Neural cell (in vitro differentiated cells): ENCODE results near the gene FGF11.

Source experiments
- EZH2 ChIP-seq: fragments of 200-600, 300-800 bp; shearing (Covaris generic), sonication (generic); IDR thresholded peaks from 2 replicates; pipeline ENCODE4 v1.6.1; 2014; ENCODE audit warnings: antibody characterized with exemption, low read length, borderline replicate concordance, mild to moderate bottlenecking; ENCODE audit not compliant: insufficient read depth, poor library complexity, severe bottlenecking
- POLR2AphosphoS5 ChIP-seq: IDR thresholded peaks from 2 replicates; pipeline ENCODE4 v1.6.1; 2012
- RAD21 ChIP-seq: fragments of 450-650 bp; conservative IDR thresholded peaks from 2 replicates; pipeline ENCODE4 v1.6.1; 2014; ENCODE audit warnings: antibody characterized with exemption, mild to moderate bottlenecking, moderate library complexity
- SMC3 ChIP-seq: fragments of 450-650 bp; conservative IDR thresholded peaks from 2 replicates; pipeline ENCODE4 v1.6.1; 2014; ENCODE audit warnings: antibody characterized with exemption, mild to moderate bottlenecking, moderate library complexity; ENCODE audit not compliant: poor library complexity
- TF ChIP-seq, protein P1 (sequence below): fragments of 450-650 bp; IDR thresholded peaks from 2 replicates; pipeline ENCODE4 v1.5.1; 2014; ENCODE audit warnings: antibody characterized with exemption, mild to moderate bottlenecking, moderate library complexity; ENCODE audit not compliant: poor library complexity, severe bottlenecking

DNA sequence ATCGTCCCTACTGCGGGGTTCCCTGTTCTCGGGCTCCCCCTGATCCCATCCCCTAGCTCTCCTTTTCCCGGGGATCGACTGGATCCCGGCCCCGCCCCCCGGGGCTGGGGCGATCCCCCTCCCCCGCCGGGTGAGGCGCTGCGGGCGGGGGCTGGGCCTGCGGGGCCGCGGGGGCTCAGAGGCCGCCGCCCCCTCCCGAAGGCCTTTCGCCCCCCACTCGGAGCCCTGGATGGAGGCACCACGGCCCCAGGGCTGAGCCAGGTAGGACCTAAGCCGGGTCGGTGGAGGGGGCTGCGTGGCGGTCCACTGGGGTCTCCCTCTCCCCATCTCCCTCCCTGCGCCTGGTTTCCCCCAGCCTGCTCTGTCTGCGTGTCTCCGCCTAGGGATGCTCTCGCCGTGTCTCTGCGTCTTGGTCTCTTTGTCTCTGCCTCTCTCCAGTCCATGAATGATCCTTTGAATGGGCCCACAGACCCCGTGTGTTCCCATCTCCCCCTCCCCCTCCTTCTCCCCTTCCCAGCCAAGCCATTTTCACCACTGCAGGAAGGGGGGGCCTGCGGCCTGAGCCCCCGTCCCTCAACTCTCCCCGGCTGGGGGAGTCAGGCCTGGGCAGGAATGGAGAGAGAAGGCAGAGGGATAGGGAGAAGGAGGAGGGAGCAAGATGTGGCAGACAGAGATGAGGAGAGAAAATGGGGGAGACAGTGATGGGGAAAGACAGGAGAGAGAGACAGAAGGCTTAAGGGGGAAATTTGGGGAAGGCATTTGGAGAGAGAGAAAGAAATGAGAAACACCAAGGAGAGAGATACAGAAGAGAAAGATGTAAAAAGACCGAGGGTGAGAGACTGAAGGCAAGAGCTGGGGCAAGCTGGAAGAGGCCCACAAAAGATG lies 33.7 kb upstream of the FGF11 start:
- TF ChIP-seq, protein P1, sequence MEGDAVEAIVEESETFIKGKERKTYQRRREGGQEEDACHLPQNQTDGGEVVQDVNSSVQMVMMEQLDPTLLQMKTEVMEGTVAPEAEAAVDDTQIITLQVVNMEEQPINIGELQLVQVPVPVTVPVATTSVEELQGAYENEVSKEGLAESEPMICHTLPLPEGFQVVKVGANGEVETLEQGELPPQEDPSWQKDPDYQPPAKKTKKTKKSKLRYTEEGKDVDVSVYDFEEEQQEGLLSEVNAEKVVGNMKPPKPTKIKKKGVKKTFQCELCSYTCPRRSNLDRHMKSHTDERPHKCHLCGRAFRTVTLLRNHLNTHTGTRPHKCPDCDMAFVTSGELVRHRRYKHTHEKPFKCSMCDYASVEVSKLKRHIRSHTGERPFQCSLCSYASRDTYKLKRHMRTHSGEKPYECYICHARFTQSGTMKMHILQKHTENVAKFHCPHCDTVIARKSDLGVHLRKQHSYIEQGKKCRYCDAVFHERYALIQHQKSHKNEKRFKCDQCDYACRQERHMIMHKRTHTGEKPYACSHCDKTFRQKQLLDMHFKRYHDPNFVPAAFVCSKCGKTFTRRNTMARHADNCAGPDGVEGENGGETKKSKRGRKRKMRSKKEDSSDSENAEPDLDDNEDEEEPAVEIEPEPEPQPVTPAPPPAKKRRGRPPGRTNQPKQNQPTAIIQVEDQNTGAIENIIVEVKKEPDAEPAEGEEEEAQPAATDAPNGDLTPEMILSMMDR, result peak; percentile 9
- TF ChIP-seq RAD21, result peak; percentile 32
- peak; percentile 39 for TF ChIP-seq SMC3
- TF ChIP-seq EZH2, result no peak
- peak; percentile 80 for TF ChIP-seq POLR2AphosphoS5
